Frontal cortex (tissue), 4 donors: ENCODE results near the gene SPESP1. TPM values are rescaled to one million over a fixed set of nuclear protein-coding genes. Genes with fewer than 3 reads are reported as not detected.

Experiments
- DNase-seq, 2 donors: peaks; one replicate each; pipeline ENCODE4 v3.0.0; 2012; ENCODE audit warnings: low spot score in 2 of 2
- FAIRE-seq: peaks from 2 replicates; lab custom pipeline; 2012; peaks lifted over from hg19 to GRCh38; lab: Jason Lieb, UNC
- total RNA-seq: library from RNA; depleted of rRNA; stranded (reverse); fragments of >200 nt; gene quantifications from one replicate; pipeline ENCODE4 v1.2.3, GENCODE V29; 2014
- donor health status: control.
- donor health status: control.
- donor health status: control.

SPESP1 gene
- total RNA-seq, 1 donor from 2014 or later = 4.5 TPM

GRCh38 chr15:68989541-68990230 is 59.4 kb downstream of the SPESP1 start:
- no peak for FAIRE-seq
- no peak for DNase-seq

GRCh38 chr15:68990231-68990991 is 60.1 kb downstream of the SPESP1 start:
- FAIRE-seq (no peak), DNase-seq (peak in 1 of 2 donors; percentile 13)

GRCh38 chr15:68990992-68991500 is 60.7 kb downstream of the SPESP1 start:
- no peak for FAIRE-seq

GRCh38 chr15:68991723-68992122 is 61.4 kb downstream of the SPESP1 start:
- no peak for FAIRE-seq
- no peak for DNase-seq

More at GRCh38 chr15:68990992-68991500, 60.7 kb downstream of the SPESP1 start:
- DNase-seq = no peak

- FAIRE-seq (no peak), DNase-seq (no peak)
Observed at GRCh38 chr15:68992696-68993095, 62.4 kb downstream of the SPESP1 start.

GRCh38 chr15:68993276-68993675 is 63.0 kb downstream of the SPESP1 start:
- DNase-seq (no peak), FAIRE-seq (no peak)

GRCh38 chr15:68994149-68994548 is 63.8 kb downstream of the SPESP1 start:
- DNase-seq = peak in 1 of 2 donors; percentile 16

GRCh38 chr15:68994981-68995761 is 64.8 kb downstream of the SPESP1 start:
- no peak for DNase-seq
- FAIRE-seq = no peak

More at GRCh38 chr15:68994149-68994548, 63.8 kb downstream of the SPESP1 start:
- no peak for FAIRE-seq

Other genes starting within 250 kb of the SPESP1 start
- gene ANP32A, start 109.6 kb upstream of the SPESP1 start, total RNA-seq = 104 TPM
- gene NOX5, start 84.2 kb downstream of the SPESP1 start, total RNA-seq = under 0.01 TPM
- gene GLCE, start 230.1 kb downstream of the SPESP1 start, total RNA-seq = 76.6 TPM